GM12891 (cell line): Measurements from ENCODE around the gene CNGB1.

Experiments
- POLR2A ChIP-seq: IDR thresholded peaks from 2 replicates; pipeline ENCODE4 v1.6.1; 2011; ENCODE audit warnings: low read depth, low read length, control low read depth
- POLR2AphosphoS5 ChIP-seq: IDR thresholded peaks from 2 replicates; pipeline ENCODE4 v1.6.1; 2011; ENCODE audit warnings: low read depth, low read length, control low read depth

GRCh38 chr16:57935904-57936303 is 35.0 kb downstream of the CNGB1 start:
- TF ChIP-seq POLR2A, result no peak
- no peak for TF ChIP-seq POLR2AphosphoS5
